ENCODE measurements around the gene SOHLH1.
"Not testable (repeated sequence)": the region's sequence is repeated elsewhere in the genome, so short reads cannot be mapped to it uniquely, and the experiment has no call there.

The SOHLH1 gene

GRCh38 chr9:135676891-135677290 lies 22.4 kb downstream of the SOHLH1 start:
- DNase-seq, result no peak

DNA sequence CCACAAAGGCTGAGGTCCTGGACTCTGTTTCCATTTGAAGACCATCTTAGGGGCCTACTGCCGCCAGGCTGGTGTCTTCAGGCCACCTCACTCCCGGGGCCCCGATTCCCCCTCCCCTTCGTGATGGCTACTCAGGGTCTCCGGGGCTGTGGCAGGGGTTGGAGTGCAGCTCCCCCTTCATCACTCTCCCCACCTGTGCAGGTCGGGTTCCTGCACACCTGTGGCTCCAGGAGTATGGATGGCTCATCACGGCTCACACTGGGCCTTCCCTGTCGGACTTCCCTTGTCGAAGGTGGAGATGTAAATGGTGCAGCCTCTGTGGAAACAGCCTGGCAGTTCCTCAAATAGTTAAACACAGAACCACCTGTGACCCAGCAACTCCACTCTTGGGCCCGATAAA lies 24.3 kb downstream of the SOHLH1 start:
- no peak for DNase-seq

DNA sequence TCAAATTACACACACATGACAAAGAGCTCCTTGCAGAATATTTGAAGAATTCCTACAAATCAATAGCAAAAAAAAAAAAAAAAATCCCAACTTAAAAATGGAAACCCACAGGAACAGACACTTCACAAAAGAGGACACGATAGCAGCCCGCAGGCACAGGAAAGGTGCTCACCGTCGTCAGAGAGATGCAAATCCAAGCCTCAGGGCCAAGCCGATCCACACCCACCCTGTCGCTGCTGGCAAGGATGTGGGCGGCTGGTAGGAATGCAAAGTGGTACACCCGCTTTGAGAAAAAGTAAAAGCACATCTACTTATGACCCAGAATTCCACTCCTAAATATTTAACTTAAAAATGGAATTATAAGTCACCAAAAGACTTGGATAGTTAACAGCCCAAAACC lies 25.3 kb downstream of the SOHLH1 start:
- DNase-seq, result no peak

GRCh38 chr9:135672786-135673185 lies 26.5 kb downstream of the SOHLH1 start:
- DNase-seq, result not testable (repeated sequence)

DNA sequence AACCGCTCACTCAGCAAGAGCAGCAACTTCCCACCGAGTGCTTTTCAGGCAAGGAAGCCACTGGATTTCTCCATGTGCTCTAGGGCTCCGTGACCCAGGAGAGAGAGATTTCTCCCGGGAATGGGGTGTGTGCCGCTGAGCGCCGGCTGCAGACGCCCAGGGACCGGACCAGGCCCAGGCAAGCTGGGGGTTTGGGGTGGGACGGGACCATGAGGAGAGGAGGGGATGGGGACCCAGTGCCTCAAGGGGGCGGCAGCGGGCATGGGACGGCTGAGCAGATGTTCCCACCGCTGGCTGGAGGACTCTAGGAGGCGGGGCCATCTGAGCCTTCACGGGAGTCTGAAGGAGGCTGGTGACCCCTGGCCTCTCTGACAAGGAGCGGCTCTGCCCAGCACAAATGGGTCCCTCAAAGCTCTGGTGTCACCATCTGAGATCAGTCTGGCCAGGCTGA lies 27.7 kb downstream of the SOHLH1 start:
- no peak for DNase-seq

GRCh38 chr9:135670721-135671590 lies 28.3 kb downstream of the SOHLH1 start:
- no peak for DNase-seq

DNA sequence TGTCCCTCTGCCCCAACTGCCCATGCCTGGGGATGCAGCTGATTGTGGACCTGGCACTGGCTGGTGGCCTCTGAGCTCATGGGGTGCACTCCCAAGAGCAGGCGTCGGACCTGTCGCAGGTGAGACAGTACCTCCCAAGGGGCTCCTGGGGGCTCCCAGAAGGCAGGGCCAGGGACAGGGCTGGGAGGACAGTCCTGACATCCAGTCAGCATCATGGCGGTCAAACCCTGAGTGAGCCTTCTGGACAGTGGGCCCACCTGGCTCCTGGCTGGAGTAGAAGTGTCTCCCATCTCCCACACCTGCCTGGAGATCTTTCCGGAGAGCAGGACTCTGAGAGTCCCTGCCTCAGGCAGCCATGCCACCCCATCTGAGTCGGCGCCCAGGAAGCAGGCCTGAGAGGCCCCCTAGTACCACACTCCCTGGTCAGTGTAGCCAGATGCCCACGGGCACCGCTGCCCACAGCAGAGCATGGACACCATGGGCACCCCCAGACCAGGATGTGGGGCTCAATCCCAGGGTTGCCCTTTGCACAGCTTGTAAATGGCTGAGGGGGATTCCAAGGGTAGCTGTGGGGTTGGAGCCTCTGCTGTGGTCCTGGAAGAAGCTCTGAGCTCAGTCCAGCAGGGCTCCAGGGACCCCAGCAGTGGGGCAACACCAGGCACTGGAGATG lies 29.5 kb downstream of the SOHLH1 start:
- no peak for DNase-seq

DNA sequence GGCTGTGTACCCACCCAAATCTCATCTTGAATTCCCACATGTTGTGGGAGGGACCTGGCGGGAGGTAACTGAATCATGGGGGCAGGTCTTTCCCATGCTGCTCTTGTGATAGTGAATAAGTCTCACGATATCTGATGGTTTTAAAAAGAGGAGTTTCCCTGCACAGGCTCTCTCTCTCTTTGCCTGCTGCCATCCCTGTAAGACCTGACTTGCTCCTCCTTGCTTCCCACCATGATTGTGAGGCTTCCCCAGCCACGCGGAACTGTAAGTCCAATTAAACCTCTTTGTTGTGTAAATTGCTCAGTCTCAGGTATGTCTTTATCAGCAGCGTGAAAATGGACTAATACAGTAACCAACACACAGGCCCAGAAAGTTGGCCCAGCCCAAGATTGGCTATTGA lies 30.3 kb downstream of the SOHLH1 start:
- DNase-seq, result not testable (repeated sequence)

- DNase-seq, result no peak
These were observed 31.7 kb downstream of the SOHLH1 start for GRCh38 chr9:135667463-135668001.

DNA sequence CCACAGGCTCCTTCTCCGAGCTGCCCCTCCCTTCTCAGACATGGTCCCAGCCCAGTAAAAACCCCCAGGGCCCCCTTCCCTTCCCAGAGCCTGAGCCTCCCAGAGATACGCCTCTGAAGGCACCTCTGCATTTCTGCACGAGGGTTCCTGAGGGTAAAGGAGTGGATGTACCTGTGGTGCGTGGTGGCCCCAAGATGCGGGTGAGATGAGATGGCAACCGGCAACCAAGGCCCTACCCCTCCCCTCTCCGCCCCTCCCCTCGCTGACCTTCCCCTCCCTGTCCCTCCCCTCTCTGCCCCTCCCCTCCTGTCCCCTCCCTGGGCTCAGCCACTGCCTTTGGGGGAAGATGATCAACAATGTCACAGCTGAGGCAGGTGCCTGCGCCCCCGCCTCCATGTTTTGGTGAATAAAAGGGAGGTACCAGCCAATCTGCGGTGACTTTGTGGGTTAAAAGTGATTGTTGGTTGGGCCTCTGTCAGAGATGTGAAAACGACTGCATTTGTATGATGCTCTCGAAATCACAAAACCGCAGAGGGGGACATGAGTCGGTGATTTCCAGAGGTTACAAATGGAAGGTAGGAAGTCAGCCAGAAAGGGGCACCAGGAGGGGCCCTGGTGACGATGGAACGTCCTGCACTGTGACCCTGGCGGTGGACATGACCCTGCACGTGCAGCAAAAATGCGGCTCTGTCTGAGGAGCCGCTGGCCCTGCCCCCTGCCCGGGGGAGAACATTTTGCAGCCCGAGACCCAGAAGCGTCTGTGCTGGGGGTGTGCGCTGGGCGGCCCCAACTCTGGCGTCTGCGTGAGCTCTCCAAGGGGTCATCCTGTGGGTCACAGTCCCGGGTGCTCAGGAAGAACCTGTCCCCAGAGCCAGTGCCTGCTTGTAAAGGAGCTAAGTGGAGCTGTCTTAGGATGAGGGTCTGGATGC lies 32.5 kb downstream of the SOHLH1 start:
- no peak for DNase-seq

GRCh38 chr9:135665795-135666189 lies 33.5 kb downstream of the SOHLH1 start:
- DNase-seq, result no peak

GRCh38 chr9:135664801-135665794 lies 34.2 kb downstream of the SOHLH1 start:
- DNase-seq, result no peak

- DNase-seq, result no peak
These were observed 35.0 kb downstream of the SOHLH1 start for GRCh38 chr9:135664266-135664665.

DNA sequence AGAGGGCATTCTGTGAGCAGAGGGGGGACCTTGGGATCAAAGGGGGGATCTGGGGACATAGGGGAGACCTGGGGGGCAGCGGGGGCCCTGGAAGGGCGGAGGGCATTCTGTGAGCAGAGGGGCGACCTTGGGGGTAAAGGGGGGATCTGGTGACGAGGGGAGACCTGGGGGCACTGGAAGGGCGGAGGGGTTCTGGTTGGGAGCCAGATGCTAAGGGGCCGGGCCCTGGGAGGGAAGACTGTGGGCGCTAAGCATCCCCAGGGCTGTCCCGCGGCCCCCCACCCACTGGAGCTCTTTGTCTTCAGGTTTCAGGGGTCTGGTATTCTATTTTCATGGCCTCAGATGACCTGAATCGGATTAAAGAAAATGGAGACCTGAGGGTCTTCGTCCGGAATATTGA lies 35.4 kb downstream of the SOHLH1 start:
- no peak for DNase-seq

DNA sequence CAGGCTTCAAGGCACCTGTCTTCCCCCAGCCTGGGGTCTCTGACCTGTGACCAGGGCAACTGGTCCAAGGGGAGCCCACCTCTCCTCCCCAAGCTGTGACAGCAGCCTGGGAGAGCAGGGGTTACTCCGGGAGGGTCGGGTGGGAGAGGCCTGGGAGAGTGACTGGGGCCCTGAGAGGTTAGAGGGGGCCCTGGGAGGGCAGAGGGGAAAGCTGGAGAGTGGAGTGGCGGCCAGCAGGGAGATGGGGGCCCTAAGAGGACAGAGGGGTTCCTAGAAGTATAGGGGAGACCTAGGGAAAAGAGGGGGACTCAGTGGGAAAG lies 35.9 kb downstream of the SOHLH1 start:
- no peak for DNase-seq

- DNase-seq, result no peak
These were observed 36.4 kb downstream of the SOHLH1 start, which contains the start of gene LCN9 for GRCh38 chr9:135662758-135663450. LCN9 (plus strand) TSS chr9:135663309; CDS start chr9:135663322, 13 bp downstream.

- no peak for DNase-seq
These were observed 37.3 kb downstream of the SOHLH1 start for GRCh38 chr9:135661816-135662560.

GRCh38 chr9:135660407-135660806 lies 38.9 kb downstream of the SOHLH1 start:
- no peak for DNase-seq

DNA sequence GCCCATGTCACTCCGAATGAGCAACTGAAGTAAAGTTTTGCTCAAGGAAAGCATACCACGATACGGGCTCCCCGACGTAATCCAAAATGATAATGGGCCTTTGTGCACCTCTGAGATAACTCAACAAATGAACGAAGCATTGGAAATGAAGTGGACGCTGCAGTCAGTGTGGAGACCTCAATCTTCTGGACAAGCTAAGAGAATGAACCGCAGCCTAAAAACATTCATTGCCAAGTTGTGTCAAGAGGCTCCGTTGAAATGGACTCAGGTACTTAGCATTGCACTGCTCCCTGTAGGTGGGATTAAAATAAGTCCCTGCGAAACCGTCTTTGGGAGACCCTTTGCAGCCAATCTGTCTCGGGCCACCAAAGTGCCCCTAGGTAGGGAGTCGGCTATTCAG lies 40.0 kb downstream of the SOHLH1 start:
- DNase-seq, result no peak

GRCh38 chr9:135657416-135657815 lies 41.9 kb downstream of the SOHLH1 start:
- DNase-seq, result no peak
